ENCODE results near the gene POGZ. TPM values are rescaled to one million over a fixed set of nuclear protein-coding genes. Genes with fewer than 3 reads are reported as not detected.
"Not testable (repeated sequence)": the region's sequence is repeated elsewhere in the genome, so short reads cannot be mapped to it uniquely, and the experiment has no call there.

Gene POGZ
- total RNA-seq, 2 donors from 2014 or later = 46.6 to 47.1 TPM

- ATAC-seq (no peak), DNase-seq (no peak)
- intact Hi-C loops (cut with DNase I) = loop anchor here in 1 of 2 donors (10.0 kb wide), 1 partner anchor 86 kb away; no protein-coding TSS in a partner anchor
These were observed 68.2 kb downstream of the POGZ start for GRCh38 chr1:151391079-151391563.

GRCh38 chr1:151390221-151391078 is 68.8 kb downstream of the POGZ start:
- intact Hi-C loops (cut with DNase I) = loop anchor here in 1 of 2 donors (10.0 kb wide), 1 partner anchor 86 kb away; no protein-coding TSS in a partner anchor
- ATAC-seq, DNase-seq: not testable (repeated sequence)

GRCh38 chr1:151386002-151386401 is 73.3 kb downstream of the POGZ start:
- ATAC-seq = no peak
- DNase-seq = no peak
- intact Hi-C loops (cut with DNase I) = no loop called here

- ATAC-seq (no peak), DNase-seq (no peak)
These were observed 74.7 kb downstream of the POGZ start for GRCh38 chr1:151384584-151384983.

GRCh38 chr1:151377150-151377884 is 82.0 kb downstream of the POGZ start:
- intact Hi-C loops (cut with DNase I) = no loop called here
- ATAC-seq = no peak
- DNase-seq = no peak

More at GRCh38 chr1:151384584-151384983, 74.7 kb downstream of the POGZ start:
- intact Hi-C loops (cut with DNase I) = no loop called here

- ATAC-seq = no peak
- intact Hi-C loops (cut with DNase I) = no loop called here
- DNase-seq = no peak
These were observed 86.1 kb downstream of the POGZ start for GRCh38 chr1:151373196-151373595.

- peak; percentile 85 to 88 for ATAC-seq
- intact Hi-C loops (cut with DNase I) = no loop called here
- DNase-seq = peak; percentile 91
These were observed 87.0 kb downstream of the POGZ start, which contains the start of gene SELENBP1 for GRCh38 chr1:151372058-151372934. Gene SELENBP1 (minus strand): TSS chr1:151372705. CDS start chr1:151372641, 64 bp downstream.

- DNase-seq = peak; percentile 74
- intact Hi-C loops (cut with DNase I) = no loop called here
- ATAC-seq = peak; percentile 59 to 74
These were observed 87.8 kb downstream of the POGZ start for GRCh38 chr1:151371370-151372057.

- ATAC-seq (peak; percentile 12 to 20), DNase-seq (peak; percentile 42)
- intact Hi-C loops (cut with DNase I) = no loop called here
These were observed 88.9 kb downstream of the POGZ start for GRCh38 chr1:151370211-151370911.

GRCh38 chr1:151369621-151370048 is 89.7 kb downstream of the POGZ start:
- ATAC-seq = no peak
- no peak for DNase-seq

GRCh38 chr1:151369302-151369610 is 90.0 kb downstream of the POGZ start:
- intact Hi-C loops (cut with DNase I) = no loop called here
- no peak for DNase-seq
- ATAC-seq = no peak

More at GRCh38 chr1:151369621-151370048, 89.7 kb downstream of the POGZ start:
- intact Hi-C loops (cut with DNase I) = no loop called here

- DNase-seq = no peak
- peak in 1 of 2 donors; percentile 8 for ATAC-seq
- intact Hi-C loops (cut with DNase I) = no loop called here
These were observed 90.6 kb downstream of the POGZ start for GRCh38 chr1:151368393-151369301.

GRCh38 chr1:151367658-151368392 is 91.5 kb downstream of the POGZ start:
- DNase-seq (peak; percentile 46), ATAC-seq (peak in 1 of 2 donors; percentile 28)
- intact Hi-C loops (cut with DNase I) = no loop called here

GRCh38 chr1:151364996-151365395 is 94.3 kb downstream of the POGZ start:
- DNase-seq (no peak), ATAC-seq (no peak)
- intact Hi-C loops (cut with DNase I) = no loop called here

GRCh38 chr1:151362308-151363155 is 96.8 kb downstream of the POGZ start:
- DNase-seq = no peak
- no peak for ATAC-seq
- intact Hi-C loops (cut with DNase I) = no loop called here

All from left cardiac atrium (tissue), 4 donors.